ENCODE measurements around the gene PDCD5.

GRCh38 chr19:32555786-32556185 lies 25.2 kb upstream of the PDCD5 start:
- TF ChIP-seq EZH2phosphoT487 (IDR thresholded peaks at IDR 0.05; ENCODE audit: low read depth) (no peak), CTCF (IDR thresholded peaks at IDR 0.05; ENCODE audit: low read depth, low read length) (no peak)

All from OCI-LY3 (cell line).